Kidney epithelial cell (primary cell): ENCODE results near the gene EPB41. TPM values are rescaled to one million over a fixed set of nuclear protein-coding genes. Genes with fewer than 3 reads are reported as not detected.

ENCODE experiments used
- DNase-seq: peaks from one replicate; pipeline ENCODE4 v3.0.0-alpha.2; 2010; ENCODE audit warnings: low read depth
- H3K27me3 ChIP-seq: 2 replicates; pipeline ENCODE4 v1.6.0; 2011; ENCODE audit warnings: low read length; ENCODE audit not compliant: control insufficient read depth, insufficient read depth
- H3K36me3 ChIP-seq: 2 replicates; pipeline ENCODE4 v1.5.1; 2011; ENCODE audit warnings: low read length; ENCODE audit not compliant: control insufficient read depth, insufficient read depth
- H3K4me3 ChIP-seq: 2 replicates; pipeline ENCODE4 v1.5.1; 2011; ENCODE audit warnings: low read depth, mild to moderate bottlenecking, control low read depth, low read length
- total RNA-seq: library from RNA; depleted of rRNA; stranded (reverse); fragments of >200 nt; gene quantifications from 2 replicates; pipeline ENCODE4 v1.2.3, GENCODE V29; 2015
- TF ChIP-seq, protein P1 (sequence below): IDR thresholded peaks from 2 replicates; pipeline ENCODE4 v1.5.1; 2011; ENCODE audit warnings: mild to moderate bottlenecking, moderate library complexity, low read length, control low read depth, inconsistent platforms; ENCODE audit not compliant: insufficient read depth, poor library complexity, severe bottlenecking

EPB41 gene
- total RNA-seq, 1 donor from 2014 or later = 40.7 TPM

- Histone ChIP-seq H3K36me3 (no peaks in the 10 kb centered on the region), H3K4me3 (no peak overlapping the region), H3K27me3 (no peaks in the 10 kb centered on the region)
- TF ChIP-seq, protein P1, sequence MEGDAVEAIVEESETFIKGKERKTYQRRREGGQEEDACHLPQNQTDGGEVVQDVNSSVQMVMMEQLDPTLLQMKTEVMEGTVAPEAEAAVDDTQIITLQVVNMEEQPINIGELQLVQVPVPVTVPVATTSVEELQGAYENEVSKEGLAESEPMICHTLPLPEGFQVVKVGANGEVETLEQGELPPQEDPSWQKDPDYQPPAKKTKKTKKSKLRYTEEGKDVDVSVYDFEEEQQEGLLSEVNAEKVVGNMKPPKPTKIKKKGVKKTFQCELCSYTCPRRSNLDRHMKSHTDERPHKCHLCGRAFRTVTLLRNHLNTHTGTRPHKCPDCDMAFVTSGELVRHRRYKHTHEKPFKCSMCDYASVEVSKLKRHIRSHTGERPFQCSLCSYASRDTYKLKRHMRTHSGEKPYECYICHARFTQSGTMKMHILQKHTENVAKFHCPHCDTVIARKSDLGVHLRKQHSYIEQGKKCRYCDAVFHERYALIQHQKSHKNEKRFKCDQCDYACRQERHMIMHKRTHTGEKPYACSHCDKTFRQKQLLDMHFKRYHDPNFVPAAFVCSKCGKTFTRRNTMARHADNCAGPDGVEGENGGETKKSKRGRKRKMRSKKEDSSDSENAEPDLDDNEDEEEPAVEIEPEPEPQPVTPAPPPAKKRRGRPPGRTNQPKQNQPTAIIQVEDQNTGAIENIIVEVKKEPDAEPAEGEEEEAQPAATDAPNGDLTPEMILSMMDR = no peak
- no peak for DNase-seq
Measured at GRCh38 chr1:28894785-28895184, 19.6 kb upstream of the EPB41 start.

DNA sequence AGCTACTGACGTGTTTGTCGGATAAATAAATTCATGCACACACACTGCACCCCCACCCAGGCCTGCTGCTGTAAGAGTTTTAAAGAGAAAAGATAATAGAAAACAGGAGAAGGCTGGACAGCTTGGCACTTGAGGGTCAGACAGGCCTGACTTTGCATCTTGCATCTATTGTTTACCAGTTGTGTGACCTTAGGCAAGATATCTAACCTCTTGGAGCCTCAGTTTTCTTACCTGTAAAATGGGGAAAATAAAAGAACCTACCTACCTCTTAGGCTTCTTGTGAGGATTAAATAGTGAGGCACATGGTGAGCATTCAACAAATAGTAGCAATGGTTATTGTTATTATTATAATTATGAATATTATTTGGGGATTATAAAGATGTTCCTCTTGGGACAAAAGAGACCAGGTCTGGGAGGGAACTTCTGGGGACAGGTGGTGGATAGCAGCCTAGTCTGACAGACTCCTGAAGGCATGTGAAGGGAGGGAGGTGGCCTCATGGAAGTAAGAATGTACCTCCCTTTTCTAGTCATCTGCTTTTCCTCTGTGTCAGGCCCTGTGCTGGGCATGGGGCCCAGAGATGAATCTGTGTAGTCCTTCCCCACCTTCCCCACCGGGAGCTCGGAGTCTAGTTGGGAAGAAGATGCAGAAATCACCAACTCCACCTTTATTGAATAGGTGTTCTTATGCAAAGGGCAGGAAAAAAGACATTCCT lies 18.3 kb upstream of the EPB41 start:
- Histone ChIP-seq H3K4me3 (no peak overlapping the region), H3K36me3 (no peaks in the 10 kb centered on the region), H3K27me3 (no peaks in the 10 kb centered on the region)
- TF ChIP-seq, protein P1 = no peak
- DNase-seq = no peak

DNA sequence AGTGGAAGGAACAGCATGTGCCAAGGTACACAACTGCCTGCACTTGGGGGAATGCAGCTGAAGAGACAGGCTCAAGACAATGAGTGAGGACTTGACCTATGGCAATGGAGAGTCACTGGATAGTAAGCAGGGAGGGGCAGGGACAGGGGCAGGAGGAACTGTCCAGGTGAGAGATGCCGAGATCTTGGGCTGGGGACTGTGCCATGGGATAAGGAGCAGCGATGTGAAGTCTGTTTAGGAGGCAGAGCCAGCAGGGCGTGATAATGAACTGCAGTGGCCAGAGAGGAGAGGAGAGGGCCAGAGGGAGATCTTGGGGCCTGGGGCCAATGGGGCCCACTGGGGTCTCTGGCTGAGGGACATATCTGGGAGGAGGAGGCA lies 17.8 kb upstream of the EPB41 start:
- H3K36me3 ChIP-seq = no peaks in the 10 kb centered on the region
- TF ChIP-seq, protein P1 = no peak
- no peak overlapping the region for H3K4me3 ChIP-seq
- DNase-seq = no peak
- H3K27me3 ChIP-seq = no peaks in the 10 kb centered on the region

- TF ChIP-seq, protein P1 = no peak
- Histone ChIP-seq H3K27me3 (no peaks in the 10 kb centered on the region), H3K36me3 (no peaks in the 10 kb centered on the region), H3K4me3 (no peak overlapping the region)
- DNase-seq = no peak
Measured at GRCh38 chr1:28897789-28898188, 16.6 kb upstream of the EPB41 start.

DNA sequence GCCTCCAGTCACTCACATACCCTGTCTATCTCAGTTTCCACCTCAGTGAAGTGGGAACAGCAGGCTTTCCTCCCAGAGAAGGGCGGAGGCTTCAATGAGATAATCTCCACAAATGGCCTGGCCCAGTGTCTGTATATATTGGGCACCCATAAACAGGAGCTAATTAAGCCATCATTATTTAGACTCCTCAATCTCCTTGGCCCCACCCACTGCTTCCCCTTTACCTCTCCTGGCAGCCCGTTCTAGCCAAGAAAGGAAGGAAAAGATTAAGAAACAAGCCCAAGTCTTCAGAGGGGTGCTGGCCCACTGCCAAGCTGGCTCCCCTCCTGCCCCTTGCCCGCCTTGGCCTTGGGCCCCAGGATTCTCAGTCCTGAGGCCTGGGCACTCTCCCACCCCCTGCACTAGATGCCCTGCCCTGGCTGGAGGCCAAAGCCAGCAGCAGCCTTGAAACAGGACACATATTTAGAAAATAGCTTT lies 15.9 kb upstream of the EPB41 start:
- no peak for DNase-seq
- no peaks in the 10 kb centered on the region for H3K27me3 ChIP-seq
- TF ChIP-seq, protein P1 = no peak
- H3K4me3 ChIP-seq = no peak overlapping the region
- no peaks in the 10 kb centered on the region for H3K36me3 ChIP-seq

GRCh38 chr1:28899267-28899666 lies 15.1 kb upstream of the EPB41 start:
- TF ChIP-seq, protein P1 = no peak
- no peaks in the 10 kb centered on the region for H3K27me3 ChIP-seq

More at GRCh38 chr1:28899267-28899666, 15.1 kb upstream of the EPB41 start:
- no peak for DNase-seq
- Histone ChIP-seq H3K4me3 (no peak overlapping the region), H3K36me3 (no peaks in the 10 kb centered on the region)
